HEK293T (cell line): Measurements from ENCODE around the gene ZNF512B.
"Not testable (repeated sequence)": the region's sequence is repeated elsewhere in the genome, so short reads cannot be mapped to it uniquely, and the experiment has no call there.

Experiments used
- CTCF ChIA-PET: fragments of 350-600 bp; formaldehyde crosslinking; extraction: SDS; loops from one replicate; lab custom pipeline; 2021; ENCODE audit warnings: antibody characterized with exemption, inconsistent platforms; lab: Yijun Ruan, JAX
- POLR2A ChIA-PET: fragments of 350-600 bp; formaldehyde crosslinking; extraction: SDS; loops from one replicate; lab custom pipeline; 2020; ENCODE audit warnings: antibody characterized with exemption, inconsistent platforms; lab: Yijun Ruan, JAX
- DNase-seq: peaks from one replicate; pipeline ENCODE4 v3.0.0; 2012; ENCODE audit warnings: mixed read lengths; ENCODE audit errors: extremely low spot score
- ARNT ChIP-seq: fragments of 450-650 bp; IDR thresholded peaks from 2 replicates; pipeline ENCODE4 v1.6.1; 2017; ENCODE audit warnings: mild to moderate bottlenecking
- BHLHE40 ChIP-seq: fragments of 450-650 bp; IDR thresholded peaks from 2 replicates; pipeline ENCODE4 v1.6.1; 2016; ENCODE audit warnings: mild to moderate bottlenecking, moderate library complexity, borderline replicate concordance
- CTBP1 ChIP-seq: fragments of 450-650 bp; IDR thresholded peaks from 2 replicates; pipeline ENCODE4 v1.6.1; 2016; ENCODE audit warnings: borderline replicate concordance
- ELF4 ChIP-seq: fragments of 450-650 bp; IDR thresholded peaks from 2 replicates; pipeline ENCODE4 v1.6.1; 2017; ENCODE audit warnings: antibody characterized with exemption
- FOXA1 ChIP-seq: fragments of 450-650 bp; IDR thresholded peaks from 2 replicates; pipeline ENCODE4 v1.6.1; 2016; ENCODE audit warnings: mild to moderate bottlenecking
- FOXK2 ChIP-seq: fragments of 450-650 bp; IDR thresholded peaks from 2 replicates; pipeline ENCODE4 v1.6.1; 2016; ENCODE audit warnings: mild to moderate bottlenecking
- FOXM1 ChIP-seq: fragments of 450-650 bp; IDR thresholded peaks from 2 replicates; pipeline ENCODE4 v1.6.1; 2017; ENCODE audit warnings: mild to moderate bottlenecking, borderline replicate concordance
- HDGF ChIP-seq: fragments of 450-650 bp; IDR thresholded peaks from 2 replicates; pipeline ENCODE4 v1.6.1; 2017; ENCODE audit warnings: antibody characterized with exemption, borderline replicate concordance
- L3MBTL2 ChIP-seq: fragments of 450-650 bp; conservative IDR thresholded peaks from 2 replicates; pipeline ENCODE4 v1.6.1; 2016; ENCODE audit warnings: mild to moderate bottlenecking
- LEF1 ChIP-seq: fragments of 450-650 bp; IDR thresholded peaks from 2 replicates; pipeline ENCODE4 v1.6.1; 2017; ENCODE audit warnings: mild to moderate bottlenecking, borderline replicate concordance
- NFRKB ChIP-seq: fragments of 450-650 bp; IDR thresholded peaks from 2 replicates; pipeline ENCODE4 v1.6.1; 2016; ENCODE audit warnings: mild to moderate bottlenecking, moderate library complexity
- PKNOX1 ChIP-seq: fragments of 450-650 bp; IDR thresholded peaks from 2 replicates; pipeline ENCODE4 v1.6.1; 2016
- SP1 ChIP-seq: fragments of 450-650 bp; IDR thresholded peaks from 2 replicates; pipeline ENCODE4 v1.6.1; 2017
- SUZ12 ChIP-seq: fragments of 450-650 bp; IDR thresholded peaks from 2 replicates; pipeline ENCODE4 v1.6.1; 2016; ENCODE audit warnings: mild to moderate bottlenecking
- TARDBP ChIP-seq: fragments of 450-650 bp; IDR thresholded peaks from 2 replicates; pipeline ENCODE4 v1.6.1; 2016
- ZNF384 ChIP-seq: fragments of 450-650 bp; IDR thresholded peaks from 2 replicates; pipeline ENCODE4 v1.6.1; 2016

Gene ZNF512B

GRCh38 chr20:63935447-63935846, 34.3 kb downstream of the ZNF512B start:
- TF ChIP-seq SP1 (no peak), LEF1 (no peak), SUZ12 (no peak), NFRKB (no peak), ELF4 (no peak), ARNT (no peak)
- POLR2A ChIA-PET: no interaction called here
- DNase-seq: no peak
- CTCF ChIA-PET: interaction anchor here (1.0 kb wide), 1 partner anchor 9 kb away, joined by 3 read pairs; no protein-coding TSS in a partner anchor

GRCh38 chr20:63934271-63935068, 35.3 kb downstream of the ZNF512B start:
- TF ChIP-seq FOXK2 (no peak), FOXM1 (no peak), TARDBP (no peak), FOXA1 (no peak), BHLHE40 (no peak)
- ChIA-PET CTCF (interaction anchor here (1.0 kb wide), 1 partner anchor 8 kb away, joined by 3 read pairs; no protein-coding TSS in a partner anchor), POLR2A (interaction anchor here (1.2 kb wide), 1 partner anchor 22 kb away, joined by 3 read pairs; the partner anchor contains the start of gene UCKL1)
- DNase-seq: peak; percentile 56

- ChIA-PET CTCF (interaction anchor here (0.5 kb wide), 1 partner anchor 109 kb away, joined by 7 read pairs; no protein-coding TSS in a partner anchor), POLR2A (interaction anchor here (1.2 kb wide), 1 partner anchor 23 kb away, joined by 3 read pairs; the partner anchor contains the start of gene UCKL1)
- TF ChIP-seq FOXA1 (no peak), BHLHE40 (no peak), SP1 (no peak), FOXK2 (no peak), PKNOX1 (no peak), HDGF (no peak), ARNT (no peak), ZNF384 (no peak), NFRKB (no peak), CTBP1 (no peak)
- no peak for DNase-seq
Measured at GRCh38 chr20:63933646-63934045, 36.1 kb downstream of the ZNF512B start.

- ChIA-PET POLR2A (no interaction called here), CTCF (no interaction called here)
- no peak for DNase-seq
- TF ChIP-seq FOXM1: no peak
Measured at GRCh38 chr20:63932606-63933160, 37.0 kb downstream of the ZNF512B start.

GRCh38 chr20:63931735-63932134, 38.0 kb downstream of the ZNF512B start:
- DNase-seq: no peak
- no peak for TF ChIP-seq ARNT
- TF ChIP-seq PKNOX1: no peak
- TF ChIP-seq BHLHE40: no peak
- no peak for TF ChIP-seq ELF4
- no peak for TF ChIP-seq SUZ12
- no peak for TF ChIP-seq FOXA1
- no peak for TF ChIP-seq SP1
- TF ChIP-seq NFRKB: no peak
- TF ChIP-seq CTBP1: no peak
- no peak for TF ChIP-seq FOXK2
- TF ChIP-seq FOXM1: no peak
- no peak for TF ChIP-seq L3MBTL2
- no peak for TF ChIP-seq ZNF384
- no peak for TF ChIP-seq TARDBP
- POLR2A ChIA-PET: no interaction called here
- CTCF ChIA-PET: no interaction called here

- CTCF ChIA-PET: no interaction called here
- DNase-seq: no peak
- TF ChIP-seq FOXK2 (no peak), ZNF384 (no peak), TARDBP (no peak), FOXM1 (no peak), PKNOX1 (no peak)
- POLR2A ChIA-PET: no interaction called here
Measured at GRCh38 chr20:63930971-63931553, 38.7 kb downstream of the ZNF512B start.

GRCh38 chr20:63929473-63929883, 40.3 kb downstream of the ZNF512B start:
- POLR2A ChIA-PET, DNase-seq: not testable (repeated sequence)
- CTCF ChIA-PET: interaction anchor here (0.6 kb wide), 1 partner anchor 12 kb away, joined by 4 read pairs; no protein-coding TSS in a partner anchor
